GM18858 (cell line): ENCODE results near the gene MAP6D1.

Source experiments
- ATAC-seq: cut with Tn5 transposase; IDR thresholded peaks from one replicate; pipeline ENCODE4 v1.9.1; 2021; ENCODE audit not compliant: unreplicated experiment

MAP6D1 gene

GRCh38 chr3:183824761-183825455 is 469 bp downstream of the MAP6D1 start:
- ATAC-seq: no peak

DNA sequence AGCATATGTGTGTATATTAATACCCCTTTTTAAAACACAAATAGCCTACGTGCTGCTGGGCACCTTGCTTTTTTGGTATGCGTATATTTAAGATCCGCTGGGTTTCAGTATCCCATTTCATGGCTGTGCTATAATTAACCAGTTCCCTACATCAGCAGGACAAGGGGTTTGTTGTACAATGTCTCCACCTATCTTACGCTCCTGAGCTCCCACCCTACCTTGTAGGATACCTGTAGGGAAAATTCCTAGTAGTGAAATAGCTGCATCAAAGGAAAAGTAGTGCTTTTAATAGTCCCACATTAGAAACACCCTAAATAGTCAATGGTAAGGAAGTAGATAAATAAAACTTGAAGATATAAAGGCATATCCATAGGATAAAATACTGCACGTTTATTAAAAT is 1.4 kb downstream of the MAP6D1 start:
- ATAC-seq: no peak

DNA sequence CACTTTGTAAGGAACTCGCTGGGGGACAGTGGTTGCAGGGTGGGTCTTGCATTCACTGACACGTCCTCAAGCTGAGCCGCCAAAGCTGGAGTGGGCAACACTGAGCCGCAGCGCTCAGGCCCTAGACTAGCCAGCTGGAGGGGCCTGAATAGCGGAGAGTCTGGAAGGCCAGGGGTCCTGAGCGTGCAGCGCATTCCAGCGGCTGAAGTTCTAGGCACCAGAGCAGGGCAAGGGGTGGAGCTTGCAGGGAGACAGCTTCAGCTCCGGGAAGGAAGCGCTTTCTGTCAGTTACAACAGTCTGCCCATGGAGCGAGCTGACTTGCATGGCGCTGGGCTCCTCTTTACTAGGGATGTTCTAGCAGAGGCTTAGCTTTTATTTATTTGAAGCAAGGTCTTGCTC is 2.7 kb downstream of the MAP6D1 start:
- ATAC-seq: no peak

DNA sequence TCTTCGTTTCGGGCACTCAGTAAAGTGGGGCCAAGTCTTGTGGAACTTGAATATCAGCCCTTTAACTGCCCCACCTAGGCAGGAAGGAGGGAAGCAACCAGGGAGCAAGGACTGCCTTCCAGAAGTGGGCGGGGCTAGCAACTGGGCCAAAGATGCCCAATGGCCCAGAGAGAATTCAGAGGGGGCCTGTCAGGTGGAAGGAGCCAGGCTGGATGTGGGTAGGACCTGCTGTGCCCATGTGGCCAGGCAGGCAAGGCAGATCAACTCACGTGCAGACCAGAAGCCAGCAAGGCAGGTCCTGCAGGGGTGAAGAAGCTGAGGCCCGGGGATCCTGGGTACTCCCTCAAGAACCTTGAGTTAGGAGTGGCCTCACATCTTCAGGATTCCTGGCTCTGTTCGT is 5.5 kb downstream of the MAP6D1 start:
- ATAC-seq: no peak

GRCh38 chr3:183818706-183819624 is 6.4 kb downstream of the MAP6D1 start:
- no peak for ATAC-seq

- no peak for ATAC-seq
Measured at GRCh38 chr3:183818041-183818620, 7.2 kb downstream of the MAP6D1 start.

DNA sequence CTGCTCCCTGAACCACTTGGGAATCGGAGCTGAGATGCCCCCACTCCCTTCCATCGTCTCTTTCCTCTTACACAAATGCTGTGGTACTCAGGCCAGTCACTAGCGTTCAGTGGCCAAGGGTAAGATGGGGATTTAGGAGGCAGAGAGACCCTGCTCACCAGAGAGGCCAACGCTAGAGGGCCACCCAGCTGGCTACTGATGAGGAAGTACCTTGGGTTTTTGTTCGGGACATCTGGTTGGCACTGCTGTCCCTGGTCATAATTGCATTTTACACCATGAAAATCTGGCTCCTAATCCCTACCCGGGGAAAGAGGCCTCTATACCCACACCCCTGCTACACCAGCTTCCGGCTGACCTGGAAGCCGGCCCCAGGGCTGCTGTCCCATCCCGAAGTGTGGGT is 7.7 kb downstream of the MAP6D1 start:
- ATAC-seq: no peak

GRCh38 chr3:183816681-183817510 is 8.5 kb downstream of the MAP6D1 start:
- ATAC-seq: no peak

DNA sequence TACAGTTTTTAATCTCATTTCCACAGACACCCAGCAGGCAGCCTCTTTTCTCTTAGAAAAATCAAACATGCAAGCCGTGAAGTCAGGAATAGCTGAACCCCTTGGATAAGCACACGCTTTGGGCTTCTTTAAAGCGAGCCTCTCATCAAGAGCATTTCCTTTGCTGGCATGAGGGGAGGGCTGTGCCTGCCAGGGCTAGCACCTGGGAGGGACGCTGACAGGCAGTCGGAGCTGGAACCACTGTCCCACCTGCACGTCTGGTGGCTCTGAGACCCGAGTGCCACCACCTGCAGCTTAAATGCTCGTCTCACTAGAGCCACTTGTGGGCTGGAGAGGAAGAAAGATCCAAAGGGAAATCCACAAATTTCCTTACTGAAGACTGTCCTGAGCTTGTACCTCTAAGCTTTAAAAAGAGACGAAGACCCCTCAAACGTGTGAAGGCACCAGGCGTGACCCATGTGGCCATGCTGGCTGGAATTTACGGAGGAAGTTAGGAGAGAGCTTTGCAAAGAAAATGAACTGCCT is 9.4 kb downstream of the MAP6D1 start:
- ATAC-seq: no peak

GRCh38 chr3:183815563-183815940 is 9.8 kb downstream of the MAP6D1 start:
- no peak for ATAC-seq

- ATAC-seq: no peak
Measured at GRCh38 chr3:183814240-183814639, 11.1 kb downstream of the MAP6D1 start.

DNA sequence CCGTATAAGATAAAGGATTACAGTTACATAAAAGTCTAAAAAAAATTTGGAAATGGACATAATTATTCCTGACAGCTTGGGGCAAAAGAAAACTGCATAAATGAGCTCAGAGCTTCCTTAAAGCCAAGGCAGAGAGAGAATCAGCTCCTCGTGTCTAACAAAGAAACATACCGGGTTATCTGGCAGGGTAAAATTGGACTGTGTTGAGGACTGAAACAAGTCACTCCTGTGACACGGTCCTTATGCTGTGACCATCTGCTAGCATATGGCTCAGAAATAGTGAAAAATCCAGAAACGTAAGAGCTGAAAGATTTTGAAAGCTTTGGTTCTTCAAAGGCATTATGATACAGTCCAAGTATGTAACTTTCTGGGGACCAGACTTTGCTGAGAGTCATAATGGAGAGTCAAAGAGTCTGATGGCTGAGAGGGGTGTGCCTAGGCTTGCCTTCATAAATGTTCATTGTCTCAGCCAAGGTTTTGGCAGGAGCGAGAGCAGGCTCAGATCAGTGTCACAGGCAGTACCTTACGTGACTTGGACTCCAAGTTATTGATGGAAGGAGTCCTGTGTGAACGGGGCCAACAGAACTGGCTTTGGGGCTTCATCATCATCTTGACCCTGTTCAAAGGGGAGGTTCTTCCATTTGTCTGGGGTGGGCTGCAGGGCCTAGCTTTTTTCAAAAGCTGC is 12.5 kb downstream of the MAP6D1 start:
- no peak for ATAC-seq

- no peak for ATAC-seq
Measured at GRCh38 chr3:183811638-183812037, 13.7 kb downstream of the MAP6D1 start.

DNA sequence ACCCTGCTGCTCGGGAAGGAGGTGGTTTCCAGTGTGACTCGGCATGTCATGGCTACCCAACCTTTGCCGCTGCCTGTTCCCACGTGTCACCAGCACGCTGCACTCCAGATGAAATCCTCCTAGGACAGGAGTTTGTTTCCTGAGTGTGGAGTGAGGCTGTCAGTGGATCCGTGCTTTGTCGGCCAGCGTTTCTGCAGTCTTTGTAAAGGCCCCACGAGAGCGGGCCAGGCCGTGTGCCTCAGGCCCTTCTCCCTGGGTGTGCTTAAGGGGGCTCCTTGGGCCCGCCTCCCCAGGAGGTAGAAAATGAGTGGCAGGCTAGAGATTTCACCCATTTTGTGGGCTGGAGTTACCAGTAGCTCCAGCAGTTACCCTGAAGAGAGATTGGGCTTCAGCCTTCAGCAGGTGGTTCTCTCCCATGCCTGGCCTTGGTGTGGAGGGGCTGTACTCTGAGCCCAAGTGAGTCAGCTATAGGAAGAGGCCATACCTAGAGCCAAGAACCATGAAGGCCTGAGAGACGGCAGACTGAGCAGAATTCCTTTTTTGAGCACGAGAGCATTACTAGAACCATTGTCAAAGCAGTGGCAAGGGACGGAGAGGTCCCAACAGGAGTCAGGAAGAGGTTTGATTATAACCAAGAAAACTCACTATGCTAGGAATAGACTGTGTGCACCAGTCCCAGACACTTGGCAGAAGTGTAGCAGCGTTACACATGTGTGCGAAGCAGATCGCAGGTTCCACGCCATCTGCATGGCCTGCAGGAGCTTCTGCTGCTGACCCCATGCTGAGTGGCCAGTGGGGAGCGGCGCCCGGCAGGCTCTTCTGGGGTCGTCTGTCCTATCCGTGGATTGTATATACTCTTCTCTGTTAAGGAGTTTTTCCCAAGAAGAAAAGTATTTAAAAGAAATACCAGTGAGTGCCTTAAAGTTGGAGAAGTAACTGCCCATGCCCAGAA is 14.5 kb downstream of the MAP6D1 start:
- ATAC-seq: no peak

DNA sequence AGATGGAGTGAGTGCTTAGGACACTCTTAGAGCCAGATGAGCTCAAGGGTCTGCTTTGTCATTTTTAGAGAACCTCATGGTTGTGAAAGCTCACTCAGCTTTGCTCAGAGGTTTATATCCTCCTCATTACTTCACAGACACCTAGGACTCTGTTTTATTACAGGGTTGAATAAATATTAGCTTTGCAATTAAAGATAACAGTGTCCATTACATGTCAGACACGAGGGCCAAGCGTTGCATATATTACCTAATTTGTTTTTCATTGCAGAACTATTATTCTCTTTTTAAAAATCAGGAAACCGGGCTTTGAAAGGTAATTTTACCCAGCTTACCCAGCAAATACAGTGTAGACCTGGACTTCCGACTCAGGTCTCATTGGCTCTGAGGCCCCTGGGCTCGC is 16.1 kb downstream of the MAP6D1 start:
- ATAC-seq: no peak

DNA sequence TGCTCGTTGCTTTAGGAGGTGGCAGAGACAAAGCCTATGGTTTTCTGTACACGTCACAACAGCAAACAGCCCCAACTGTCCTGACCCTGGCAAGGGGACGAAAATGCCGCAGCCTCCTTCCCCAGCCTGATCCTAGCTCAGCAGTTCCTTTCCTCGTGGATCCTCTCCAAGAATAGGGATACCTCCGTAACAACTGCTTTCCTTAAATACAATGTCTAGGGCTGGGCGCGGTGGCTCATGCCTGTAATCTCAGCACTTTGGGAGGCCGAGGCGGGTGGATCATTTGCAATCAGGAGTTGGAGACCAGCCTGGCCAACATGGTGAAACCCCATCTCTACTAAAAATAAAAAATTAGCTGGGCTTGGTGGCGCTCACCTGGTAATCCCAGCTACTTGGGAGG is 17.0 kb downstream of the MAP6D1 start:
- no peak for ATAC-seq

DNA sequence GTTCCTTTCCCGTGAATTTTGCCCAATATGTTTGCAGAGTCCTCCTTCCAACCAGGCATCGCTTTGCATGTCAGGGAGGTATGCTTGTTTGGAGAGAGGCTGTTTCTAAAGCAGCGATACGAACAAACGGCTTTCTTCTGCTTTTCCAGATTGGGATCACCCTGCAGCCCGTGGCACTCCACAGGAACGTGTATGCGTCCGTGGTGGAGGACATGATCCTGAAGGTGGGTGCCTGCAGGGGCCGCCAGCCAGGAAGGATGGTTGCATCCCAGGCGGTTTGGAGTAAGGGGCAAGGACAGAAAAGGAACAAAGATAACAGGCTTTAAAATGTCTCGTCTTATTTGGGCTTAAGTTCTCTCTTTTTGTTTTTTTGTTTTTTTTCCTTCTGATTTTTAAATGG is 17.5 kb downstream of the MAP6D1 start:
- no peak for ATAC-seq

DNA sequence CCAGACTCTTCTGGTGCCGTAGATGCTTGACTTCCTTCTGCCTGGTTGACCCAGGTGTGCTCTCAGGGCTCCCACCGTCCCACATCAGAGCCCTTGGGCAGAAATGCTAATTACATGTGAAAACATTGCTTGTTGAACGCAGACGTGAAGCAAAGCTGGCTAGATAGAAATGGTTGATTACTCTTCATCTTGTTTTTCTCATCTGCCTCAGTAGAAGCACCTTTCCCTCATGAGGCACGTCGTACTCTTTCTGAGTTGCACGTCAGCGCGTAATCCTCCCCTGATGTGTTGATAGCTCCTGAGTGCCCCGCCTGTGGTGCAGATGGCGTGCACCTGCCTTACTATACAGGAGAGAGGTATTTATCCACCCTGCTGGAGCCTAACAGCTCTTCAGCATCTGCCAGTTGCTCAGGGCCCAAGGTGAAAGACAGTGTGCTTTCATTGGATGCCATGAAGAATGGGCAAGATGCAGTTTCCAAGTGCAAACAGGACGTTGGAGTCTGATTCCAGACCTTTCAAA is 18.1 kb downstream of the MAP6D1 start:
- no peak for ATAC-seq

DNA sequence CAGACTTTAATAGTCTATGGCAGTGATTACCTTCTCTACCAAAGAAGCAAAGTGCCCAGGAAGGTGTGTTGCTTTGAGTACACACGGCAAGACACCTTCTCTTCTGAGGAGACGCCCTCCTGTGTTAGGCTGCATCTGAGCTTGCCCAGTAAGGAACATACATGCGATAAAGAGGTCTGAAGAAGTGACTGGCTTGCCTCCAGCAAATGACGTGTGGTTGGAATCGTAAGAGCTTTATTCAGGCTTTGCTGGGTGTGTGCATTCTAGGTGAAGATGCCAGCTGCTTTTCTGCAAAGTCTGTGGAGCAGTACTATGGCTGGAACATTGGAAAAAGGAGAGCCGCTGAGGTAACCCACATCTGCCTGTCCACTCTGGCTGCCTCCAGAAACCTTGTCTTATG is 22.4 kb downstream of the MAP6D1 start:
- no peak for ATAC-seq
